ENCODE results near the gene PIK3AP1. TPM values are rescaled to one million over a fixed set of nuclear protein-coding genes. Genes with fewer than 3 reads are reported as not detected.

The PIK3AP1 gene
- total and polyA plus RNA-seq, 7 donors: 6.1 to 22.0 (median 10.0) TPM

GRCh38 chr10:96695975-96696634, 24.2 kb downstream of the PIK3AP1 start:
- intact Hi-C loops (cut with DNase I): no loop called here
- DNase-seq: no peak
- no peaks in the 10 kb centered on the region for H3K27me3 ChIP-seq
- 61 to 68% methylated on average over 3 of the region's 3 CpGs for WGBS, 2 donors
- no peak overlapping the region for H3K27ac ChIP-seq
- no peaks in the 10 kb centered on the region for H3K36me3 ChIP-seq
- TF ChIP-seq EP300 (IDR thresholded peaks at IDR 0.05) (no peak), POLR2A (IDR thresholded peaks at IDR 0.05) (no peak), POLR2AphosphoS5 (IDR thresholded peaks at IDR 0.05) (no peak)
- TF ChIP-seq, protein P1, sequence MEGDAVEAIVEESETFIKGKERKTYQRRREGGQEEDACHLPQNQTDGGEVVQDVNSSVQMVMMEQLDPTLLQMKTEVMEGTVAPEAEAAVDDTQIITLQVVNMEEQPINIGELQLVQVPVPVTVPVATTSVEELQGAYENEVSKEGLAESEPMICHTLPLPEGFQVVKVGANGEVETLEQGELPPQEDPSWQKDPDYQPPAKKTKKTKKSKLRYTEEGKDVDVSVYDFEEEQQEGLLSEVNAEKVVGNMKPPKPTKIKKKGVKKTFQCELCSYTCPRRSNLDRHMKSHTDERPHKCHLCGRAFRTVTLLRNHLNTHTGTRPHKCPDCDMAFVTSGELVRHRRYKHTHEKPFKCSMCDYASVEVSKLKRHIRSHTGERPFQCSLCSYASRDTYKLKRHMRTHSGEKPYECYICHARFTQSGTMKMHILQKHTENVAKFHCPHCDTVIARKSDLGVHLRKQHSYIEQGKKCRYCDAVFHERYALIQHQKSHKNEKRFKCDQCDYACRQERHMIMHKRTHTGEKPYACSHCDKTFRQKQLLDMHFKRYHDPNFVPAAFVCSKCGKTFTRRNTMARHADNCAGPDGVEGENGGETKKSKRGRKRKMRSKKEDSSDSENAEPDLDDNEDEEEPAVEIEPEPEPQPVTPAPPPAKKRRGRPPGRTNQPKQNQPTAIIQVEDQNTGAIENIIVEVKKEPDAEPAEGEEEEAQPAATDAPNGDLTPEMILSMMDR (IDR thresholded peaks at IDR 0.05): no peak
- H3K4me3 ChIP-seq: no peak overlapping the region
- no peaks in the 10 kb centered on the region for H3K9me3 ChIP-seq
- H3K4me1 ChIP-seq: peaks cover 0 to 3% (median 0%) of the 10 kb centered on the region in 4 donors

- TF ChIP-seq POLR2AphosphoS5 (IDR thresholded peaks at IDR 0.05) (no peak), EP300 (IDR thresholded peaks at IDR 0.05) (no peak), POLR2A (IDR thresholded peaks at IDR 0.05) (no peak)
- TF ChIP-seq, protein P1 (IDR thresholded peaks at IDR 0.05): no peak
- DNase-seq: no peak
- no peaks in the 10 kb centered on the region for H3K9me3 ChIP-seq
- H3K27ac ChIP-seq: no peak overlapping the region
- intact Hi-C loops (cut with DNase I): no loop called here
- WGBS, 2 donors: 34 to 70% methylated on average over 1 of the region's 1 CpG
- no peaks in the 10 kb centered on the region for H3K27me3 ChIP-seq
- H3K36me3 ChIP-seq: no peaks in the 10 kb centered on the region
- H3K4me3 ChIP-seq: no peak overlapping the region
- peaks cover 0 to 8% (median 0%) of the 10 kb centered on the region in 4 donors for H3K4me1 ChIP-seq
These were observed 24.9 kb downstream of the PIK3AP1 start for GRCh38 chr10:96695366-96695765.

- TF ChIP-seq POLR2A (IDR thresholded peaks at IDR 0.05): no peak
- TF ChIP-seq EP300 (IDR thresholded peaks at IDR 0.05): no peak
- TF ChIP-seq POLR2AphosphoS5 (IDR thresholded peaks at IDR 0.05): no peak
- TF ChIP-seq, protein P1 (IDR thresholded peaks at IDR 0.05): no peak
- Histone ChIP-seq H3K27ac (no peak overlapping the region), H3K4me3 (no peak overlapping the region), H3K36me3 (no peaks in the 10 kb centered on the region), H3K9me3 (no peaks in the 10 kb centered on the region), H3K27me3 (no peaks in the 10 kb centered on the region), H3K4me1 (peaks cover 0 to 8% (median 0%) of the 10 kb centered on the region in 4 donors)
- 94 to 96% methylated on average over 3 of the region's 3 CpGs for WGBS, 2 donors
- DNase-seq: no peak
- intact Hi-C loops (cut with DNase I): no loop called here
These were observed 26.9 kb downstream of the PIK3AP1 start for GRCh38 chr10:96693431-96693830.

DNA sequence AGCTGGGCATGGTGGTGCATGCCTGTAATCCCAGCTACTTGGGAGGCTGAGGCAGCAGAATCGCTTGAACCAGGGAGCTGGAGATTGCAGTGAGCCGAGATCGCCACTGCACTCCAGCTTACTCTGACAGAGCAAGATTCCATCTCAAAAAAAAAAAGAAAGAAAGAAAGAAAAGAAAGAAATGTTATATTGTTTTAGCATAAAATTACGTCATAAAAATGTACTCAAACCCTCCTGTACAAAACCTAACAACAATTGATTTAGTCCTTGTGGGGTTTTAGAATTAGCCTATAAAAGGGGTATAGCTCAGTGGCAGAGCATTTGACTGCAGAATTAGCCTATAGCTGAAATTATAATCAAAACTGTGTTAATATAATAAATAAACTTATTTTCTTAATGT, 27.9 kb downstream of the PIK3AP1 start:
- no peak for DNase-seq
- H3K27me3 ChIP-seq: no peaks in the 10 kb centered on the region
- no peaks in the 10 kb centered on the region for H3K9me3 ChIP-seq
- no peaks in the 10 kb centered on the region for H3K36me3 ChIP-seq
- TF ChIP-seq POLR2AphosphoS5 (IDR thresholded peaks at IDR 0.05): no peak
- no peak for TF ChIP-seq EP300 (IDR thresholded peaks at IDR 0.05)
- TF ChIP-seq, protein P1 (IDR thresholded peaks at IDR 0.05): no peak
- TF ChIP-seq POLR2A (IDR thresholded peaks at IDR 0.05): no peak
- peaks cover 0 to 8% (median 0%) of the 10 kb centered on the region in 4 donors for H3K4me1 ChIP-seq
- intact Hi-C loops (cut with DNase I): no loop called here
- H3K27ac ChIP-seq: no peak overlapping the region
- WGBS, 2 donors: 94 to 95% methylated on average over 4 of the region's 4 CpGs
- no peak overlapping the region for H3K4me3 ChIP-seq

- peaks cover 0 to 8% (median 0%) of the 10 kb centered on the region in 4 donors for H3K4me1 ChIP-seq
- no peak for DNase-seq
These were observed 28.6 kb downstream of the PIK3AP1 start for GRCh38 chr10:96691761-96692160.

More at GRCh38 chr10:96691761-96692160, 28.6 kb downstream of the PIK3AP1 start:
- no peaks in the 10 kb centered on the region for H3K27me3 ChIP-seq
- intact Hi-C loops (cut with DNase I): no loop called here
- no peaks in the 10 kb centered on the region for H3K36me3 ChIP-seq
- TF ChIP-seq POLR2AphosphoS5 (IDR thresholded peaks at IDR 0.05): no peak
- TF ChIP-seq, protein P1 (IDR thresholded peaks at IDR 0.05): no peak
- no peak for TF ChIP-seq EP300 (IDR thresholded peaks at IDR 0.05)
- TF ChIP-seq POLR2A (IDR thresholded peaks at IDR 0.05): no peak
- no peaks in the 10 kb centered on the region for H3K9me3 ChIP-seq
- H3K4me3 ChIP-seq: no peak overlapping the region
- H3K27ac ChIP-seq: no peak overlapping the region
